ENCODE data around the gene DDX51. TPM values are rescaled to one million over a fixed set of nuclear protein-coding genes. Genes with fewer than 3 reads are reported as not detected.
"Not testable (repeated sequence)": the region's sequence is repeated elsewhere in the genome, so short reads cannot be mapped to it uniquely, and the experiment has no call there.

The DDX51 gene
- total RNA-seq, 1 donor from 2014 or later, result 28.1 TPM

DNA sequence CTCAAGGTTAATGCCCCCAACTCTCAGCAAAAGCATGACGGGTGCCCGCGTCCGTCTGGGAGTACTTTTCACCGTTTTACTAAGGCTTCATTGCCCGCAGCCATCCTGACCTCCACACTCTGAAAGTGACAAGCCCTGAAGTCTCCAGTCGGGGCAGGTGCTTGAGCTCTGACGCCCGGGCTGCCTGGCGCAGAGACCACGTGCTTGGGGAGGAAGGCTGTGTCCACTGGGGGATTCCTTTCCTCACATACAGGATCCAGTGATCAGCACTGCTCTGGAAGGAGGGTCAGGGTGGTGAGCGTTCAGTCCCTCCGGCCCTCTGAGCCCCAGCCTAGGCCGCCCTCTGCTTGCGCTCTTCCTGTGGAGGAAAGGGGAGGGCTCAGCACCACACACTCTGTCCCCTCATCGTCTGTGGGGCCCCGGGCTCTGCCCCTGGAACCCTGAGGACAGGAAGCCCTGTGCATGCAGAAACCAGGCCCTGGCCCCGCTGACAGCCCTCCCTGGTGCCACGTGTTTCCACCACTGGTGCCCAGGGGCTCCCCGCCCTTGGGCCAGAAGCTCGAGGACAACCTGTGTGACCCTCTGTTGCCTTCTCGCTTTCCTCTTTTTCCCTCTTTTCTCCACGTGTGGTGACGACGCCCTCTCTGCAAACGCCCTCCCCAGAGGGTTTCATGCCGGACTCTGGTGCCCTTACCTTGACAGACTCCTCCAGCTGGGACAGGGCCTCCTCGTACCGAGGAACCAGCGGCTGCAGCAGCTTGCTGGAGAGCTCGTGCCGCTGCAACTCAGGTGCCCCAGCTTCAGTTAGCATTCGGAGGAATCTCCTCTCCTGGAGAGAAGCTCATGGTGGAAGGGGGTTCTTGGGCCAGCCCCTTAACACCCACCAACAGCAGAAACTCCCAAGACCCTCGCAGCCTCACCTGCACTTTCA, 4.9 kb downstream of the DDX51 start:
- H3K9me3 Mint-ChIP-seq (ENCODE audit: low read depth), result no peaks in the 10 kb centered on the region
- H3K4me3 Mint-ChIP-seq (ENCODE audit: low read depth), result no peak overlapping the region
- DNase-seq (ENCODE audit: low spot score, unreplicated experiment), result no peak
- TF ChIP-seq, protein P1, sequence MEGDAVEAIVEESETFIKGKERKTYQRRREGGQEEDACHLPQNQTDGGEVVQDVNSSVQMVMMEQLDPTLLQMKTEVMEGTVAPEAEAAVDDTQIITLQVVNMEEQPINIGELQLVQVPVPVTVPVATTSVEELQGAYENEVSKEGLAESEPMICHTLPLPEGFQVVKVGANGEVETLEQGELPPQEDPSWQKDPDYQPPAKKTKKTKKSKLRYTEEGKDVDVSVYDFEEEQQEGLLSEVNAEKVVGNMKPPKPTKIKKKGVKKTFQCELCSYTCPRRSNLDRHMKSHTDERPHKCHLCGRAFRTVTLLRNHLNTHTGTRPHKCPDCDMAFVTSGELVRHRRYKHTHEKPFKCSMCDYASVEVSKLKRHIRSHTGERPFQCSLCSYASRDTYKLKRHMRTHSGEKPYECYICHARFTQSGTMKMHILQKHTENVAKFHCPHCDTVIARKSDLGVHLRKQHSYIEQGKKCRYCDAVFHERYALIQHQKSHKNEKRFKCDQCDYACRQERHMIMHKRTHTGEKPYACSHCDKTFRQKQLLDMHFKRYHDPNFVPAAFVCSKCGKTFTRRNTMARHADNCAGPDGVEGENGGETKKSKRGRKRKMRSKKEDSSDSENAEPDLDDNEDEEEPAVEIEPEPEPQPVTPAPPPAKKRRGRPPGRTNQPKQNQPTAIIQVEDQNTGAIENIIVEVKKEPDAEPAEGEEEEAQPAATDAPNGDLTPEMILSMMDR (IDR thresholded peaks at IDR 0.05; ENCODE audit: unreplicated experiment), result no peak
- peaks cover 16% of the 10 kb centered on the region for H3K27me3 Mint-ChIP-seq
- H3K27ac Mint-ChIP-seq, result no peak overlapping the region
- H3K4me1 Mint-ChIP-seq (ENCODE audit: low read depth), result peaks cover 6% of the 10 kb centered on the region
- H3K36me3 Mint-ChIP-seq (ENCODE audit: insufficient read depth), result peaks cover 7% of the 10 kb centered on the region

DNA sequence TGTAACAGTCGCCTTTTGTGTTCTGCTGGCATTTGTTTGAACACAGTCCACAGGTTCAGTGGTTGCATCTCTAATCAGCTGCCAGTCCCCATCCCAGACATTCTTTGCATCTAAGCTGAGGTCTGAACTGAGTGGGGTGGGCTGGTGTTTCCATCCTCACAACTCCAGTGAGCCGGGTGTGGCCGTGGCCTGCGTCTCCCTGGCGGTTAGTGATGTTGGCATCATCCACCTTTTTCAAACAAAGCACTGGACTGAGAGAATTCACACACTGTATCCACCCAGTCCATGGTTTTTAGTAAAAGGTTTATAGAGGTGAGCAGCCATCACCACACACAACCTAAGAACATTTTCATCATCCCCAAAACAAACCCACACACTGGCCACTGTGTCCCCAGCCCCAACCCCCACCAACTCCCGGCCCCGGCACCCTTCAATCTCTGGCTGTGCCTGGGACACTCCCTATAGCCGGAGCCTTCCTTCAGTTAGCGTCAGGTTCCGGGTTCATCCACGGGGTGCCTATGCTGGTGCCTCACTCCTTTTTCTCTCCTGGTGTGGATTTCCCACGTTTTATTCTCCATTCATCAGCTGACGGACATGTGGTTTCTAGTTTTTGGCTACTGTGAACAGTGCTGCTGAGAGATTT, 6.5 kb downstream of the DDX51 start:
- Mint-ChIP-seq H3K27ac (peak overlapping the region; percentile 45), H3K36me3 (ENCODE audit: insufficient read depth) (peaks cover 7% of the 10 kb centered on the region), H3K4me3 (ENCODE audit: low read depth) (no peak overlapping the region), H3K27me3 (peaks cover 13% of the 10 kb centered on the region), H3K4me1 (ENCODE audit: low read depth) (peaks cover 2% of the 10 kb centered on the region), H3K9me3 (ENCODE audit: low read depth) (no peaks in the 10 kb centered on the region)
- TF ChIP-seq, protein P1 (IDR thresholded peaks at IDR 0.05; ENCODE audit: unreplicated experiment), result no peak
- DNase-seq (ENCODE audit: low spot score, unreplicated experiment), result no peak

DNA sequence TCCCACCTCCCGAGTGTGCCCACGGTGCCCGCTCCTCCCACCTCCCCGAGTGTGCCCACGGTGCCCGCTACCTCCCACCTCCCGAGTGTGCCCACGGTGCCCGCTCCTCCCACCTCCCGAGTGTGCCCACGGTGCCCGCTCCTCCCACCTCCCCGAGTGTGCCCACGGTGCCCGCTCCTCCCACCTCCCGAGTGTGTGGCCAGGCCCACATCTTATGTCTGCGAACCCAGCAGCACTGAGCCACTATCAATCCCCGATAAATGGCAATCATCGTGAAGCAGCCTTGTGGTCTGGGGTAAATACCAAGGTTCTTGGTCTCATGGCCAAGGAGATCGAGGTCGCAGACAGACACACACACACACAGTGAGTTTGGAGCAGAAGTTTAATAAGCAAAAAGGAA, 7.9 kb downstream of the DDX51 start:
- Mint-ChIP-seq H3K27me3 (peaks cover 13% of the 10 kb centered on the region), H3K27ac (peak overlapping the region; percentile 81)
- H3K4me1 Mint-ChIP-seq (ENCODE audit: low read depth); H3K36me3 Mint-ChIP-seq (ENCODE audit: insufficient read depth); H3K9me3 Mint-ChIP-seq (ENCODE audit: low read depth); H3K4me3 Mint-ChIP-seq (ENCODE audit: low read depth); DNase-seq (ENCODE audit: low spot score, unreplicated experiment): not testable (repeated sequence)

DNA sequence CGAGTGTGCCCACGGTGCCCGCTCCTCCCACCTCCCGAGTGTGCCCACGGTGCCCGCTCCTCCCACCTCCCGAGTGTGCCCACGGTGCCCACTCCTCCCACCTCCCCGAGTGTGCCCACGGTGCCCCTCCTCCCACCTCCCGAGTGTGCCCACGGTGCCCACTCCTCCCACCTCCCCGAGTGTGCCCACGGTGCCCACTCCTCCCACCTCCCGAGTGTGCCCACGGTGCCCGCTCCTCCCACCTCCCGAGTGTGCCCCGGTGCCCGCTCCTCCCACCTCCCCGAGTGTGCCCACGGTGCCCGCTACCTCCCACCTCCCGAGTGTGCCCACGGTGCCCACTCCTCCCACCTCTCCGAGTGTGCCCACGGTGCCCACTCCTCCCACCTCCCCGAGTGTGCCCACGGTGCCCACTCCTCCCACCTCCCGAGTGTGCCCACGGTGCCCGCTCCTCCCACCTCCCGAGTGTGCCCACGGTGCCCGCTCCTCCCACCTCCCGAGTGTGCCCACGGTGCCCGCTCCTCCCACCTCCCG, 9.4 kb downstream of the DDX51 start:
- H3K4me1 Mint-ChIP-seq (ENCODE audit: low read depth); H3K4me3 Mint-ChIP-seq (ENCODE audit: low read depth); H3K9me3 Mint-ChIP-seq (ENCODE audit: low read depth); H3K27ac Mint-ChIP-seq; DNase-seq (ENCODE audit: low spot score, unreplicated experiment): not testable (repeated sequence)
- H3K36me3 Mint-ChIP-seq (ENCODE audit: insufficient read depth), result peaks cover 11% of the 10 kb centered on the region
- peaks cover 13% of the 10 kb centered on the region for H3K27me3 Mint-ChIP-seq

DNA sequence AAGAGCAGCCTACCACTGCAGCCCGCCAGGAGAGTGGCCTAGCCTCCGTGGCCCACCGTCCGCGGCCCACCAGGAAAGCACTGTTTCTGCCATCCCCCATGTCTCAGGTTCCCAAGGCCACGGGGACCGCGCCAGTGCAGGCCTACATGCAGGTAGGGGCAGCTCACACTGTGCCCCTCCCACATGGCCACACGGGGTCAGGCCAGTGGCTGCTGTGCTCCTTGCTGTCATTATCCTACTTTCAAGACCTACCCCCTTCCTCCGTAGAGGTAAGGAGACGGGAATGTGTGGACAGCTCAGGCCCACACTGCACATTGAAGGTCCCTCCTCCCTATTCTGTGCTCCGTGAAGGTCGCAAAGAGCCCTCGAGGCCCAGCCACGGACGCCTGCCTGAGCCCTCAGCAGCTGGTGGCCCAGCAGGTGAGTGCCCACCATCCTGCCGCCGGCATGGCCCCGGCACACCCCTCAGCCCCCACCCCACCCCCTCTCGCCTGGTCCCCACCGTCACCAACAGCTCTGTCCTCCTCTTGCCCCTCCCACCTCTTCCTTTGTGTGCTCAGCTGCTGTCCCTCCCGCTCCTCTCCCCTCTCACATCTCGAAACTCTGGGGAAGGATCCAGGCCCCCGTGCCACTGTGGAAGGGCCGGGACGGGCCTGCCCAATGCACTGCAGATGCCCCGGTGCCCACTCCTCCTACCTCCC, 10.0 kb downstream of the DDX51 start:
- peaks cover 13% of the 10 kb centered on the region for H3K27me3 Mint-ChIP-seq
- TF ChIP-seq, protein P1 (IDR thresholded peaks at IDR 0.05; ENCODE audit: unreplicated experiment), result peak; percentile 27
- no peak for DNase-seq (ENCODE audit: low spot score, unreplicated experiment)
- H3K4me1 Mint-ChIP-seq (ENCODE audit: low read depth), result peaks cover 2% of the 10 kb centered on the region
- H3K9me3 Mint-ChIP-seq (ENCODE audit: low read depth), result no peaks in the 10 kb centered on the region
- H3K4me3 Mint-ChIP-seq (ENCODE audit: low read depth), result no peak overlapping the region
- H3K36me3 Mint-ChIP-seq (ENCODE audit: insufficient read depth), result peaks cover 12% of the 10 kb centered on the region
- peak overlapping the region; percentile 2 for H3K27ac Mint-ChIP-seq
